Measurements from ENCODE around the gene NEURL4. TPM values are rescaled to one million over a fixed set of nuclear protein-coding genes. Genes with fewer than 3 reads are reported as not detected.

Gene NEURL4
- total RNA-seq, 3 donors from 2014 or later (not counting 1 experiment from before 2014, with no cell fraction given) = 48.9 to 57.9 (median 51.4) TPM

DNA sequence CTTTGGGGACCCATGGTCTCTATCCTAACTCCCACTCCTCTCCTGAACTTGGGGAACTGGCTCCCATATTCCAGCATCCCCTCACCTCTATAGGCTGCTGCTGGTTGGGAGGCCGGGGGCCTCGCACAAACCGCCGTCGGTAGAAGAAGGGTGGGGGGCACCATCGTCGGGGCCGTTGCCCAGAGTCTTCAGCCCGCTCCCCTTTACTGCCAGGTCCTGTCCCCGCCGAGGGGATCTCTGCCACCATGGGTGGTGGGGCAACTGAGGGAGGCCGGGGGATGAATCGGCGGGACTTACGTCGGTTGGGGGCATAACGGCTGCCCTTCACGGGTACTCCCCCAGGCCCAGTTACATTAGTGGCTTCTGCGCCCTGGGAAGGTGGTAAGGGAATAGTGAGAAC lies 39.0 kb downstream of the NEURL4 start:
- Histone ChIP-seq H3K27me3 (ENCODE audit: control insufficient read depth, insufficient read depth, low read length) (peaks cover 20% of the 10 kb centered on the region), H3K9me3 (ENCODE audit: control insufficient read depth, insufficient read depth, low read length) (no peaks in the 10 kb centered on the region), H3K4me1 (ENCODE audit: control insufficient read depth, insufficient read depth, low read length) (peaks cover 11% of the 10 kb centered on the region), H3K4me3 (ENCODE audit: low read length) (no peak overlapping the region), H3K36me3 (ENCODE audit: control insufficient read depth, insufficient read depth, low read length) (no peaks in the 10 kb centered on the region), H3K27ac (ENCODE audit: low read length) (no peak overlapping the region)
- WGBS (ENCODE audit: insufficient coverage) = 91% methylated on average over 19 of the region's 19 CpGs
- H3K27ac Mint-ChIP-seq = no peak overlapping the region
- H3K4me3 Mint-ChIP-seq = no peak overlapping the region
- TF ChIP-seq, protein P1, sequence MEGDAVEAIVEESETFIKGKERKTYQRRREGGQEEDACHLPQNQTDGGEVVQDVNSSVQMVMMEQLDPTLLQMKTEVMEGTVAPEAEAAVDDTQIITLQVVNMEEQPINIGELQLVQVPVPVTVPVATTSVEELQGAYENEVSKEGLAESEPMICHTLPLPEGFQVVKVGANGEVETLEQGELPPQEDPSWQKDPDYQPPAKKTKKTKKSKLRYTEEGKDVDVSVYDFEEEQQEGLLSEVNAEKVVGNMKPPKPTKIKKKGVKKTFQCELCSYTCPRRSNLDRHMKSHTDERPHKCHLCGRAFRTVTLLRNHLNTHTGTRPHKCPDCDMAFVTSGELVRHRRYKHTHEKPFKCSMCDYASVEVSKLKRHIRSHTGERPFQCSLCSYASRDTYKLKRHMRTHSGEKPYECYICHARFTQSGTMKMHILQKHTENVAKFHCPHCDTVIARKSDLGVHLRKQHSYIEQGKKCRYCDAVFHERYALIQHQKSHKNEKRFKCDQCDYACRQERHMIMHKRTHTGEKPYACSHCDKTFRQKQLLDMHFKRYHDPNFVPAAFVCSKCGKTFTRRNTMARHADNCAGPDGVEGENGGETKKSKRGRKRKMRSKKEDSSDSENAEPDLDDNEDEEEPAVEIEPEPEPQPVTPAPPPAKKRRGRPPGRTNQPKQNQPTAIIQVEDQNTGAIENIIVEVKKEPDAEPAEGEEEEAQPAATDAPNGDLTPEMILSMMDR (IDR thresholded peaks at IDR 0.05) = no peak
- peaks cover 27 to 30% of the 10 kb centered on the region in 2 donors for H3K27me3 Mint-ChIP-seq (ENCODE audit: low read depth in 2 of 2)
- no peaks in the 10 kb centered on the region for H3K36me3 Mint-ChIP-seq
- no peaks in the 10 kb centered on the region for H3K9me3 Mint-ChIP-seq
- no peak for ATAC-seq
- H3K4me1 Mint-ChIP-seq = peaks cover 3 to 10% of the 10 kb centered on the region in 2 donors
- no peak for DNase-seq
- intact Hi-C loops (cut with micrococcal nuclease) = loop anchor here (5.0 kb wide), 1 partner anchor 243 kb away; no protein-coding TSS in a partner anchor

DNA sequence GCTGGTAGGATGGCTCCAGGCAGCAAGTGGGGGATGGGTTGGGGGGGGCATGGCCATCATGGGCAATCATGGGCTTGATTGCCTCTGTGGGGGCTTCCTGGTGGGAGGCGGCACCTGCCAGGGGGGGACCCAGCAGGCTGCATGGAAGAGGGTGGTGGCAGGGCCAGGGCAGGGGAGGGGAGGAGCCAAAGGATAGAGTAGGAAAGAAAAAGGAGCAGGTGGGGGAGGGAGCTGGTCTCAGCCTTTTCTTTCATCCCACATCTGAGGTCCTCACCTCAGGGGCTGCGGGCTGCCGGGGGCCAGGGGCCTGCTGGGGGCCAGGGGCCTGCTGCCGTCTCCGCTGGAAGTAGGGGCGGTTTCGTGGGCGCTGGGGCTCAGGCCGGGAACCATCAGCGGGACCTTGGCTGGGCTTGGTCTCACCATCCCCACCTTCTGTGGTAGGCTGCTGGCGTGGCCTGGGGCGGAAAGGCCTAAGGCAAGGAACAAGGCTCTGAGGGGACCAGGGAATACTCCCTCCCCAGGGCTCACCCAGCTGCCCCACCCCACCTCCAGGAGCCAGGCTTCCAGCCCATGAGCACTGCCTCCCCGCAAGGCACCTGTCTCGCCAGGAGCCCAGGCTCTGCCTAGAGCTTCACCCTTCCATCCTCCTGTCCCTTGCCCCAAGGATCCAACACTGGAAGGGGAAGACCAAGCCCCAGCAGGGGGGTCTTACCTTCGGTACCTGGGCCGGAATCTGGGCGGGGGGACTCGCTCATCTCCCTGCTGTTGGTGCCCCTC lies 39.7 kb downstream of the NEURL4 start:
- H3K4me3 Mint-ChIP-seq = no peak overlapping the region
- WGBS (ENCODE audit: insufficient coverage) = 92% methylated on average over 18 of the region's 18 CpGs
- Histone ChIP-seq H3K27me3 (ENCODE audit: control insufficient read depth, insufficient read depth, low read length) (peaks cover 16% of the 10 kb centered on the region), H3K27ac (ENCODE audit: low read length) (no peak overlapping the region), H3K4me1 (ENCODE audit: control insufficient read depth, insufficient read depth, low read length) (peaks cover 6% of the 10 kb centered on the region), H3K4me3 (ENCODE audit: low read length) (no peak overlapping the region), H3K9me3 (ENCODE audit: control insufficient read depth, insufficient read depth, low read length) (no peaks in the 10 kb centered on the region), H3K36me3 (ENCODE audit: control insufficient read depth, insufficient read depth, low read length) (no peaks in the 10 kb centered on the region)
- H3K9me3 Mint-ChIP-seq = no peaks in the 10 kb centered on the region
- ATAC-seq (no peak), DNase-seq (no peak)
- intact Hi-C loops (cut with micrococcal nuclease) = loop anchor here (5.0 to 10.0 kb wide), 2 partner anchors 242 to 395 kb away; partner anchors contain the start of genes TP53 and WRAP53
- H3K4me1 Mint-ChIP-seq = peaks cover 0 to 5% of the 10 kb centered on the region in 2 donors
- H3K27ac Mint-ChIP-seq = no peak overlapping the region
- TF ChIP-seq, protein P1 (IDR thresholded peaks at IDR 0.05) = no peak
- H3K27me3 Mint-ChIP-seq (ENCODE audit: low read depth in 2 of 2) = peaks cover 28 to 30% of the 10 kb centered on the region in 2 donors
- H3K36me3 Mint-ChIP-seq = no peaks in the 10 kb centered on the region

DNA sequence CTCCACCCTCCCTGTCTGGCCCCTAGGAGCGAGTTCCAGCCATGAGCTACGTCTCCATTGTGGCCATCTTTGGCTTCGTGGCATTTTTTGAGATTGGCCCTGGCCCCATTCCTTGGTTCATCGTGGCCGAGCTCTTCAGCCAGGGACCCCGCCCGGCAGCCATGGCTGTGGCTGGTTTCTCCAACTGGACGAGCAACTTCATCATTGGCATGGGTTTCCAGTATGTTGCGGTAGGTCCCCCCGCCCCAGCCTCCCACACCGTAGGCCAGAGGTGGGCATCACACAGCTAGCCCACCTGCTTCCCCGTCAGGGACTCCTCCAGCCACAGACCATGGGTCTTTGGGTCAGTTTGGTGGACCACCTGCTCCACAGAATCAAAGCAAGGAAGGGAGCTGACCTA lies 43.5 kb downstream of the NEURL4 start:
- H3K9me3 Mint-ChIP-seq = no peaks in the 10 kb centered on the region
- peaks cover 25% of the 10 kb centered on the region for H3K4me1 ChIP-seq (ENCODE audit: control insufficient read depth, insufficient read depth, low read length)
- intact Hi-C loops (cut with micrococcal nuclease) = loop anchor here (10.0 kb wide), 1 partner anchor 399 kb away; the partner anchor contains the start of genes TP53 and WRAP53
- H3K4me3 Mint-ChIP-seq = no peak overlapping the region
- H3K9me3 ChIP-seq (ENCODE audit: control insufficient read depth, insufficient read depth, low read length) = no peaks in the 10 kb centered on the region
- H3K27me3 Mint-ChIP-seq (ENCODE audit: low read depth in 2 of 2) = peaks cover 41 to 44% of the 10 kb centered on the region in 2 donors
- no peaks in the 10 kb centered on the region for H3K36me3 Mint-ChIP-seq
- DNase-seq (no peak), ATAC-seq (no peak)
- no peak overlapping the region for H3K27ac ChIP-seq (ENCODE audit: low read length)
- no peak overlapping the region for H3K4me3 ChIP-seq (ENCODE audit: low read length)
- no peaks in the 10 kb centered on the region for H3K36me3 ChIP-seq (ENCODE audit: control insufficient read depth, insufficient read depth, low read length)
- H3K27ac Mint-ChIP-seq = no peak overlapping the region
- 91% methylated on average over 12 of the region's 12 CpGs for WGBS (ENCODE audit: insufficient coverage)
- TF ChIP-seq, protein P1 (IDR thresholded peaks at IDR 0.05) = no peak
- peaks cover 18 to 22% of the 10 kb centered on the region in 2 donors for H3K4me1 Mint-ChIP-seq
- peaks cover 33% of the 10 kb centered on the region for H3K27me3 ChIP-seq (ENCODE audit: control insufficient read depth, insufficient read depth, low read length)
